Activated CD4-positive, alpha-beta memory T cell treated with anti-CD3 and anti-CD28 coated beads, Interleukin-2, amount 10 ng/mL, durations not matched to agents 7 days and 5 days (primary cell): ENCODE results near the gene PCDHGB7. TPM values are rescaled to one million over a fixed set of nuclear protein-coding genes. Genes with fewer than 3 reads are reported as not detected.
"Not testable (repeated sequence)": the region's sequence is repeated elsewhere in the genome, so short reads cannot be mapped to it uniquely, and the experiment has no call there.

Source experiments
- CTCF ChIA-PET: fragments of 350-600 bp; sonication (Branson Sonifier 250); formaldehyde crosslinking; loops from one replicate; lab custom pipeline; 2021; ENCODE audit warnings: antibody characterized with exemption, inconsistent platforms; lab: Charles Lee
- POLR2A ChIA-PET: fragments of 350-600 bp; sonication (Branson Sonifier 250); formaldehyde crosslinking; loops from one replicate; lab custom pipeline; 2021; ENCODE audit warnings: antibody characterized with exemption; lab: Charles Lee
- DNase-seq: peaks from one replicate; pipeline ENCODE4 v3.0.0-alpha.2; 2020
- H3K27ac Mint-ChIP-seq: one replicate; pipeline ENCODE4 v1.8.0; 2021; ENCODE audit warnings: mild to moderate bottlenecking, mixed read lengths
- H3K27me3 Mint-ChIP-seq: one replicate; pipeline ENCODE4 v1.8.0; 2021; ENCODE audit warnings: mixed read lengths
- H3K36me3 Mint-ChIP-seq: one replicate; pipeline ENCODE4 v1.8.0; 2021; ENCODE audit warnings: low read depth, mixed read lengths
- H3K4me1 Mint-ChIP-seq: one replicate; pipeline ENCODE4 v1.8.0; 2021; ENCODE audit warnings: mixed read lengths
- H3K4me3 Mint-ChIP-seq: one replicate; pipeline ENCODE4 v1.8.0; 2021; ENCODE audit warnings: mild to moderate bottlenecking, mixed read lengths
- H3K9me3 Mint-ChIP-seq: one replicate; pipeline ENCODE4 v1.8.0; 2021; ENCODE audit warnings: mixed read lengths
- total RNA-seq, 2 experiments: library from RNA; stranded (reverse); gene quantifications; one replicate each; pipeline ENCODE4 v1.2.3, GENCODE V29; 2021

Gene PCDHGB7
- total RNA-seq, 2 experiments from 2014 or later, result 0.08 TPM; not detected in 1

GRCh38 chr5:141403387-141403786, 14.1 kb upstream of the PCDHGB7 start:
- peaks cover 13% of the 10 kb centered on the region for H3K36me3 Mint-ChIP-seq
- ChIA-PET POLR2A (interaction anchor here (0.7 kb wide), 1 partner anchor 18 kb away, joined by 3 read pairs; the partner anchor contains the start of gene PCDHGA11), CTCF (interaction anchor here (0.8 to 1.6 kb wide), 4 partner anchors 10 to 118 kb away, joined by 3 to 6 read pairs (median 4); partner anchors contain the start of gene PCDHGA10)
- H3K4me3 Mint-ChIP-seq, result no peak overlapping the region
- peaks cover 50% of the 10 kb centered on the region for H3K27me3 Mint-ChIP-seq
- H3K9me3 Mint-ChIP-seq, result peaks cover 9% of the 10 kb centered on the region
- H3K27ac Mint-ChIP-seq, result no peak overlapping the region
- H3K4me1 Mint-ChIP-seq, result no peaks in the 10 kb centered on the region
- DNase-seq, result no peak

- H3K36me3 Mint-ChIP-seq, H3K27ac Mint-ChIP-seq, H3K4me1 Mint-ChIP-seq, POLR2A ChIA-PET: not testable (repeated sequence)
- Mint-ChIP-seq H3K4me3 (peak within 1 kb of the TSS; percentile 26), H3K27me3 (peaks cover 53% of the 10 kb centered on the region), H3K9me3 (peaks cover 12% of the 10 kb centered on the region)
- CTCF ChIA-PET, result interaction anchor here (0.9 to 2.5 kb wide), 9 partner anchors 10 to 150 kb away, joined by 3 to 6 read pairs (median 3); partner anchors contain the start of genes PCDHGA11, PCDHGA12, PCDHGB3 and PCDHGB4
- peak; percentile 31 for DNase-seq
Measured at GRCh38 chr5:141407790-141408505, 9.5 kb upstream of the PCDHGB7 start, which contains the start of gene PCDHGB6. TSS of gene PCDHGB6 (plus strand) at chr5:141408021. CDS start at chr5:141408203, 182 bp downstream.

GRCh38 chr5:141409598-141410306, 7.7 kb upstream of the PCDHGB7 start:
- ChIA-PET CTCF (interaction anchor here (0.7 kb wide), 1 partner anchor 115 kb away, joined by 4 read pairs; no protein-coding TSS in a partner anchor), POLR2A (no interaction called here)
- no peak overlapping the region for H3K4me3 Mint-ChIP-seq
- H3K9me3 Mint-ChIP-seq, result peaks cover 16% of the 10 kb centered on the region
- no peak for DNase-seq
- peaks cover 18% of the 10 kb centered on the region for H3K36me3 Mint-ChIP-seq
- H3K27ac Mint-ChIP-seq, result no peak overlapping the region
- peaks cover 12% of the 10 kb centered on the region for H3K4me1 Mint-ChIP-seq
- peaks cover 61% of the 10 kb centered on the region for H3K27me3 Mint-ChIP-seq

GRCh38 chr5:141411575-141411974, 5.9 kb upstream of the PCDHGB7 start:
- Mint-ChIP-seq H3K27ac (no peak overlapping the region), H3K4me1 (peaks cover 16% of the 10 kb centered on the region), H3K36me3 (peaks cover 18% of the 10 kb centered on the region), H3K27me3 (peaks cover 61% of the 10 kb centered on the region), H3K4me3 (no peak overlapping the region), H3K9me3 (peaks cover 16% of the 10 kb centered on the region)
- ChIA-PET CTCF (interaction anchor here (1.1 to 2.5 kb wide), 3 partner anchors 10 to 102 kb away, joined by 3 to 16 read pairs (median 3); partner anchors contain the start of gene PCDHGA11), POLR2A (no interaction called here)
- DNase-seq, result no peak

- Mint-ChIP-seq H3K4me1 (peaks cover 21% of the 10 kb centered on the region), H3K27ac (peak within 1 kb of the TSS; percentile 34), H3K27me3 (peaks cover 62% of the 10 kb centered on the region), H3K4me3 (peak within 1 kb of the TSS; percentile 65), H3K36me3 (peaks cover 20% of the 10 kb centered on the region), H3K9me3 (peaks cover 18% of the 10 kb centered on the region)
- ChIA-PET POLR2A (interaction anchor here (1.0 to 1.5 kb wide), 3 partner anchors 9 to 112 kb away, joined by 3 to 5 read pairs (median 5); partner anchors contain the start of gene PCDHGA11), CTCF (interaction anchor here (0.6 to 3.0 kb wide), 22 partner anchors 8 to 589 kb away, joined by 3 to 17 read pairs (median 5); partner anchors contain the start of genes PCDHGA1, PCDHGA11, PCDHGA12 and PCDHGA2)
- DNase-seq, result peak; percentile 66
Measured at GRCh38 chr5:141412854-141413539, 4.5 kb upstream of the PCDHGB7 start, which contains the start of gene PCDHGA10. TSS of gene PCDHGA10 (plus strand) at chr5:141412987. CDS start at chr5:141413176, 189 bp downstream.

- Mint-ChIP-seq H3K4me3 (peak overlapping the region; percentile 65), H3K36me3 (peaks cover 25% of the 10 kb centered on the region), H3K4me1 (peaks cover 23% of the 10 kb centered on the region), H3K9me3 (peaks cover 20% of the 10 kb centered on the region), H3K27me3 (peaks cover 63% of the 10 kb centered on the region), H3K27ac (peak overlapping the region; percentile 34)
- ChIA-PET POLR2A (interaction anchor here (1.0 to 1.5 kb wide), 2 partner anchors 94 to 111 kb away, joined by 3 to 5 read pairs; no protein-coding TSS in a partner anchor), CTCF (interaction anchor here (0.6 to 3.0 kb wide), 20 partner anchors 8 to 589 kb away, joined by 3 to 17 read pairs (median 6); partner anchors contain the start of genes PCDHGA1, PCDHGA11, PCDHGA12 and PCDHGA2)
- no peak for DNase-seq
Measured at GRCh38 chr5:141413540-141414069, 3.9 kb upstream of the PCDHGB7 start.

- H3K27ac Mint-ChIP-seq, POLR2A ChIA-PET: not testable (repeated sequence)
- H3K4me1 Mint-ChIP-seq, result peaks cover 25% of the 10 kb centered on the region
Measured at GRCh38 chr5:141414548-141415274, 2.8 kb upstream of the PCDHGB7 start.

GRCh38 chr5:141415275-141415618, 2.2 kb upstream of the PCDHGB7 start:
- H3K9me3 Mint-ChIP-seq, result peaks cover 19% of the 10 kb centered on the region
- peaks cover 57% of the 10 kb centered on the region for H3K27me3 Mint-ChIP-seq
- H3K4me3 Mint-ChIP-seq, DNase-seq, H3K27ac Mint-ChIP-seq, POLR2A ChIA-PET: not testable (repeated sequence)
- CTCF ChIA-PET, result interaction anchor here (1.0 kb wide), 1 partner anchor 9 kb away, joined by 3 read pairs; no protein-coding TSS in a partner anchor
- H3K36me3 Mint-ChIP-seq, result peaks cover 26% of the 10 kb centered on the region
- H3K4me1 Mint-ChIP-seq, result peaks cover 25% of the 10 kb centered on the region

More at GRCh38 chr5:141414548-141415274, 2.8 kb upstream of the PCDHGB7 start:
- Mint-ChIP-seq H3K36me3 (peaks cover 24% of the 10 kb centered on the region), H3K27me3 (peaks cover 59% of the 10 kb centered on the region), H3K9me3 (peaks cover 18% of the 10 kb centered on the region)
- not testable (repeated sequence) for DNase-seq, H3K4me3 Mint-ChIP-seq
- CTCF ChIA-PET, result interaction anchor here (0.9 to 3.0 kb wide), 8 partner anchors 9 to 150 kb away, joined by 3 to 14 read pairs (median 6); partner anchors contain the start of genes PCDHGA3, PCDHGA5, PCDHGB3 and TAF7

- ChIA-PET CTCF (interaction anchor here (2.1 to 3.2 kb wide), 2 partner anchors 11 to 94 kb away, joined by 9 to 12 read pairs; partner anchors contain the start of gene PCDHGA12), POLR2A (no interaction called here)
- DNase-seq, result no peak
- Mint-ChIP-seq H3K4me3 (no peak overlapping the region), H3K36me3 (peaks cover 26% of the 10 kb centered on the region), H3K27ac (peak overlapping the region; percentile 1), H3K9me3 (peaks cover 21% of the 10 kb centered on the region), H3K4me1 (peaks cover 20% of the 10 kb centered on the region), H3K27me3 (peaks cover 65% of the 10 kb centered on the region)
Measured at GRCh38 chr5:141419074-141419880, 1.8 kb downstream of the PCDHGB7 start.

GRCh38 chr5:141420855-141421488, 3.5 kb downstream of the PCDHGB7 start, which contains the start of gene PCDHGA11:
TSS of gene PCDHGA11 (plus strand) at chr5:141421051. CDS start at chr5:141421228, 177 bp downstream.
- Mint-ChIP-seq H3K36me3 (peaks cover 23% of the 10 kb centered on the region), H3K27ac (peak within 1 kb of the TSS; percentile 5), H3K4me3 (peak within 1 kb of the TSS; percentile 70), H3K27me3 (peaks cover 64% of the 10 kb centered on the region), H3K9me3 (peaks cover 17% of the 10 kb centered on the region), H3K4me1 (peaks cover 12% of the 10 kb centered on the region)
- CTCF ChIA-PET, result interaction anchor here (0.6 to 2.5 kb wide), 22 partner anchors 8 to 560 kb away, joined by 3 to 16 read pairs (median 4); partner anchors contain the start of genes PCDHGA10, PCDHGA12, PCDHGA3 and PCDHGA4
- peak; percentile 46 for DNase-seq
- POLR2A ChIA-PET, result interaction anchor here (0.6 to 1.6 kb wide), 7 partner anchors 8 to 97 kb away, joined by 3 to 5 read pairs (median 4); partner anchors contain the start of gene PCDHGA10
